NCI-H1048 (cell line): ENCODE data around the gene ADCY4.

Experiments used
- DNase-seq: peaks from one replicate; lab custom pipeline; 2025; lab: John Stamatoyannopoulos, UW

ADCY4 gene

DNA sequence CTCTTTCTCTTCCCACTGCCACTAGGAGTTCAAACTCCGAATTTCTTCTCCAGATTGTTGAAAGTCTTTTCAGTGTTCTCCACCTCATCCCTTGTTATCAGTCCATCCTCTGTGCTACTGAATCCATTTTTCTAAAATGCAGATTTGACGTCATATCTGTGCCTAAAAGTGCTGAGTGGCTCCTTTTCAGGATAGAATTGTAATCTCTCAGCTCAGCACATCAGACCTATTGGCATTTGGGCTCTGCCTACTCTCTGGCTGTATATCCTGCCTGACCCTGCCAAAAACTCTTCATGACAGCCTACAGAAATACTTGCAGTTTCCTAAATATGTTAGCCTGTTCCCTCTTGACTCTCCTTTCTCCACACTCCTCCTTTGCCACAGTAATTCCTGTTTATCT is 62.4 kb downstream of the ADCY4 start:
- DNase-seq: no peak

DNA sequence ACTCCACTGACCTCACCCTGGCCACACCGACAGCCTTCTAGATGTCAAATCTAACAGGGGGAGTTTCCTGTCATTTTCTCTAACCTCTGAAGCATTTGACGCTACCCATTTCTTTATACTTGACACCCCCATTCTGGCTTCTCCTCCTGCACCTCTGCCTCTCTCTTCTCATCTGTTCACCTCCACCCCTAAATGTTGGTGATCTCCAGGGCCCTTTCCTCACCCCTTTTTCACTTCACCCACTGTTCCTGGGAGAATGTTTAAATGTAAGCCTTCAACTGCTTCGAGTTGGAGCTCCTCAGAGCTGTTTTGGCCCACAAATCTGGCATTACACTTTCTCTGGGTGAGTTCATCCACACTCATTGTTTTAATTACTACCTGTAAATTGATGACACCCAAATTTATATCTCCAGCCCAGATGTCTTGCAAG is 63.0 kb downstream of the ADCY4 start:
- no peak for DNase-seq

GRCh38 chr14:24271134-24271833 is 63.6 kb downstream of the ADCY4 start, which contains the start of gene RABGGTA:
Gene RABGGTA, minus strand, starts transcription at chr14:24271597. Its CDS starts 482 bp downstream, at chr14:24271115.
- peak; percentile 82 for DNase-seq

GRCh38 chr14:24270537-24271133 is 64.2 kb downstream of the ADCY4 start:
- DNase-seq: no peak

DNA sequence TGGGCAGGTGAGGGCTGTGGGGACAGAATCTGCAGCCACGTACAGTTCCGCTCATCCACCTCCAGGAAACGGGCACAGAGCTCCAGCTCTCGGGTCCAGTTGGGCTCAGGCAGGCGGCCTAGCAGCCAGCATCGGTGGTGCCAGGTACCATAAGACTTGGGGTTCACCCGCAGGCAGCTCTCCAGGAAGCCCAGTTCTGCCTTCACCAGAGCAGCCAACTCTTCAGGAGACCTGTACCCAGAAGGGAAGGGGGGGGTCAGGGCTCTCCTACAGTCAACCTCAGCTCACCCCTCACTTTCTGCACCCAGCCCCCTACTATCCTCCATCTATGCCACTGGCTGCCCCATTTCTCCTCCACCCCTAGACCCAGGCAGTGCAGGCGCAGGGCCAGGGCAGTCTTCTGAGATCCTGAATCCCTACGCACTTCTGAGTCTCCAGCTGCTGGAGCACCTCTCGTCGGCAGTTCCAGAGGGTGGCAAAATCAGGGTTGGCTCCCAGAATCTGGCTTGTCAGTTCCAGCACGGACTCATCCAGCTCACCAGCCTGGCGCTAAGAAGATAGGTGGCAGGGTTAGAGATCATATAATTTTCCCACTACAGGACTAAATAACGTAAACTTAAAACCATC is 64.8 kb downstream of the ADCY4 start:
- no peak for DNase-seq

- no peak for DNase-seq
These were observed 65.5 kb downstream of the ADCY4 start for GRCh38 chr14:24269368-24269767.
